ACHN (cell line): Measurements from ENCODE around the gene PSMD6.

Experiments
- DNase-seq: peaks from one replicate; pipeline ENCODE4 v3.0.0-alpha.2; 2015
- in situ Hi-C: cut with HindIII; loops from 2 replicates; pipeline ENCODE4 v1.10.0; 2017; ENCODE audit warnings: low sequenced_read_pairs, low pct_ligation_motif_present, low pct_unique_long_range_greater_than_20kb

Gene PSMD6

GRCh38 chr3:63991666-63992065, 31.6 kb downstream of the PSMD6 start:
- DNase-seq: no peak
- in situ Hi-C loops: no loop called here

DNA sequence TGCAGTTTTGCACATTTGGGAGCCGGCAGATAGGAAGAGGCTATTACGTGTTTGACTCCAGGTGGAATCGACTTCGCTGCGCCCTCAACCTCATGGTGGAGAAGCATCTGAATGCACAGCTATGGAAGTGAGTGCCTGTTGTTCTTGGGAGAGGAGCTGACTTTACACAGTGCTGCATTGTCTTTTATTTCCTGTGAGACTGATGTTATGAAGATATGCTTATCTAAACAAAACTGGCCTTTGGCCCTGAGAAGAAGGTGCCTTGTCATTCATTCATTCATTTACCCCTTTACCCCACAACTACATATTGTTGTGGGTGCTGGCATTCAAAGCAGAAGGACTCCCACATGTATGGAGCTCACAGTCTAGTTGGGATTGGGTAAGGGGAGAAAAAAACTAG, 32.6 kb downstream of the PSMD6 start:
- no peak for DNase-seq
- in situ Hi-C loops: no loop called here

- no peak for DNase-seq
- in situ Hi-C loops: no loop called here
These were observed 33.1 kb downstream of the PSMD6 start for GRCh38 chr3:63990204-63990603.

DNA sequence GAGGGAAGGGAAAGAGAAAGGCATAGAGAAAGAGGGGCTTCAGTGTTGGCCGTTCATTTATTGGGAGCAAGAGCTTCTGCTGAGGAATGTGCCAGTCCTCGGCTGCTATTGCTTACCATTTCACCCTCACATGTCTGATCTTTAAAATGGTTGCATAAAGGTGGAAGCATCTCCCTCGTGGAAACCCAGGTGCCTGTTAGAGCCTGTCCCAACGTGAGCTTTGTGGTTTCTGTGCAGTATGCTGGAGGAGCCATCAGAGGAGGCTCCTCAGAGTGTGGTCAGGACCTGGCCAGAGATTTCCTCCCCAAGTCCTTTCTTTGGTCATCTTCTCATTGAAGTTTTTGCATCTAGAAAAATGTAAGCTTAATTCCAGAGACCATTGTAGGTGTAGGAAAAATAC, 34.4 kb downstream of the PSMD6 start:
- in situ Hi-C loops: no loop called here
- no peak for DNase-seq

GRCh38 chr3:63986831-63987230, 36.5 kb downstream of the PSMD6 start:
- in situ Hi-C loops: no loop called here
- no peak for DNase-seq

DNA sequence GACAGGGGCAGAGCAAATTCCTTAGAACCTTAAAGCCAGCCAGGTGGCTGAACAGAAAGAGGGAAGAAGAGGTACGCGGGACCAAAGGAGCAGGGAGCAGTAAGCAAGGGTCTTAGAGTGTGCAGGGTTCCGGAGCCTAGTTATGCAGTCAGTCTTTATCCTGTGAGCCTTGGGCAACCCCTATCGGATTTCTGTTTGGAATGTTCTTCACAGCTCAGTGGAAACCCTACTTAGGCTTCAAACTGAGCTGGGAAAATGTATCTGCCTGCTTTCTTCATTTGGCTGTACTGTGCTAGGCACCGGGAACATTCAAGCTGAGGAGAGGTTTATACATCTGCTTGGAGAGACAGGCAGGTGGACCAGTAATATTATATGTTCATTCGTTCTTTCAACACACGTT, 37.1 kb downstream of the PSMD6 start:
- DNase-seq: no peak
- in situ Hi-C loops: no loop called here

- no peak for DNase-seq
- in situ Hi-C loops: no loop called here
These were observed 38.9 kb downstream of the PSMD6 start for GRCh38 chr3:63984391-63984790.

- DNase-seq: no peak
These were observed 41.3 kb downstream of the PSMD6 start for GRCh38 chr3:63981980-63982379.

GRCh38 chr3:63980830-63981498, 42.3 kb downstream of the PSMD6 start:
- in situ Hi-C loops: no loop called here
- no peak for DNase-seq

More at GRCh38 chr3:63981980-63982379, 41.3 kb downstream of the PSMD6 start:
- in situ Hi-C loops: no loop called here

- DNase-seq: no peak
- in situ Hi-C loops: no loop called here
These were observed 43.3 kb downstream of the PSMD6 start for GRCh38 chr3:63980019-63980418.

GRCh38 chr3:63979093-63979885, 44.0 kb downstream of the PSMD6 start:
- no peak for DNase-seq
- in situ Hi-C loops: no loop called here

- no peak for DNase-seq
- in situ Hi-C loops: no loop called here
These were observed 45.4 kb downstream of the PSMD6 start for GRCh38 chr3:63977893-63978292.

DNA sequence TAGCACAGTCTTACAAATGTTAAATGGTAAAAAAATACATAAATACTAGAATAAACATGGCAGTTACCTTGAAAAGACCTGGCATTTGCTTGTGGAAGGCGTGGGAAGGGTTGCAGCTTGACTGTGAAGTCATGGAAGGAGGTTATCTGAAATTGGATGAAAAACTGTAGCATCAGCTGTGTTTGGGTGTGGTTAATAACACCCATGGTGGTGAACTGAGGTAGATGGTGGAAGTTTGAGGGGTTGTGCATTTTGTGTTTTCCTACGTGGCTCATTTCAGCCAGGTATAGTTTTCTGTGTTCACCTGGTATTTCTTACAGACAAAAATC, 46.5 kb downstream of the PSMD6 start:
- in situ Hi-C loops: no loop called here
- DNase-seq: no peak

GRCh38 chr3:63976161-63976871, 47.0 kb downstream of the PSMD6 start:
- in situ Hi-C loops: no loop called here
- DNase-seq: no peak

DNA sequence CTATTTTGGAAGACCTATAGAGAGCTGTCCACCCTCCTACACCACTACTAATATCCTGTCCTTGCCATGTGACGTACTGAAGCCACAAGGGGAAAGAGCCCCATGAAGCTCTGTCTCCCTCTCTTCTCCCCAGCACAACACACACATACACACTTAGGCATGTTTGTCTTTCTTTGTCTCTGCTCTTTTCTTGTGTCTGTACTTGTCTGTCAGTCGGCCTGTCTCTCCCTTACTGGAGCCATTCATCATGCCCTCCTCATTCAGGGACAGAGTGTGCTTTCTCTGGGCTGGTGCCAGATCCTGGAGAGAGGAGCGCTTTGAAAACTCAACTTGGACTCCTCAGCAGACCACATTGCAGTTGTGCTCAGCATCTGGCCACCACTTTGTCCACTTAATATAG, 47.6 kb downstream of the PSMD6 start:
- in situ Hi-C loops: no loop called here
- DNase-seq: no peak

- in situ Hi-C loops: no loop called here
- no peak for DNase-seq
These were observed 48.8 kb downstream of the PSMD6 start for GRCh38 chr3:63974451-63974850.

DNA sequence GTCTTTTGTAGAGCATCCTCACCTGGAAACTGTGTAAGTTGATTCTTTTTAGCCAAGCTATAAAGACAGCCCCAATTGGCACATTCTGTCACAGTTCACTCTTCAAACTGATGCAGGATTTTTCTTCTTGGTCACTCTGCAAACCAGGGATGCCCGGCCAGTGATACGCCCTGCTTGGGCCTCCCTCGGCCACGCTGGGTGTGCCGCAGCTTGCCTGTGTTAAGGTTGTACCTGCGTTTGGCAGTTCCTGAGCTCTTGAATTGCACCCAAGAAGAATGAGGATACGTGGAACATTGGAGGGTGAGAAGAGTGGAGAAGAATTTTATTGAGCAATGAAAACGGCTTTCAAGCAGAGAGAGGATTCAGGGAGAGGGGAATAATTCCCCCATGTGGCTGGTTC, 49.9 kb downstream of the PSMD6 start:
- DNase-seq: no peak
- in situ Hi-C loops: no loop called here

DNA sequence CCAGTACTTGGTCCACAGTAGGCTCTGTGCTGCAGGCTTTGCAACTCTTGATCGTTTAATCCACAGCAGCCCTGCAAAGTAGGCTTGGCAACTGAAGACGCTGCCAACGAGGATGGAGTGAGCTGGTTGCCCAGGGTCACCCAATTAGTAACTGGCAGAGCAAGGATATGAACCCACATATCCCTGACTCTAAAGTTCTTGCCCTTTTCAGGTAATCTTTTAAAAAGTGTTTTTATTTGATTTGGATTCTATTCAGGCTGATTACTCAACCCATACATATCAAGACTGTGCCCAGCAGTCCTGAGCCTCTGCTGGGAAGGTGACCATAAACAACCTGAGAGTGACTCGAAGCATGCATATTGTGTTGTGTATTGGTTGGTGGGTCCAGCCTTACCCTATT, 50.3 kb downstream of the PSMD6 start:
- in situ Hi-C loops: no loop called here
- DNase-seq: no peak

GRCh38 chr3:63972196-63972595, 51.1 kb downstream of the PSMD6 start:
- no peak for DNase-seq
- in situ Hi-C loops: no loop called here
